ENCODE data around the gene OPCML.

Gene OPCML

DNA sequence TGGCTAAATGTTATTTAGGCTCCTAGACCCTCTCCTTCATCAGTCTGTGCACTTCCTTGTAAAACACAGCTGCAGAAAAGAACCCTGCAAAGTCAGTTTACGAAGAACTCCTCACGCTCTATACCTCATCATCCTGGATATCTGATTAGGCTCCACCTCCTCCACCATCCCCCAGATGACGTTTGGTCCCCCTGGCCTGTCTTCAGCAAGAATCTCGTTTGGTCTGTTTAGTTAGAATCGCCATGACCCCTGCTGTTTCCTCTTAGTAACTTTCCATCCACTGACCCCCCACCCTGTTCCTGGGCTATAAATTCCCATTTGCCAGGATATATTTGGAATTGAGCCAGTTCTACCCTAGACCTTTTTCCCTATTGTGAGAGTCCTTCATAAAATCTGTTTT lies 214.1 kb downstream of the OPCML start:
- CTCF ChIA-PET: no interaction called here
- H3K27ac ChIP-seq: no peak overlapping the region
- POLR2A ChIA-PET (ENCODE audit: low non-redundant PET): no interaction called here
- no peak for DNase-seq (ENCODE audit: low spot score)
- TF ChIP-seq, protein P1, sequence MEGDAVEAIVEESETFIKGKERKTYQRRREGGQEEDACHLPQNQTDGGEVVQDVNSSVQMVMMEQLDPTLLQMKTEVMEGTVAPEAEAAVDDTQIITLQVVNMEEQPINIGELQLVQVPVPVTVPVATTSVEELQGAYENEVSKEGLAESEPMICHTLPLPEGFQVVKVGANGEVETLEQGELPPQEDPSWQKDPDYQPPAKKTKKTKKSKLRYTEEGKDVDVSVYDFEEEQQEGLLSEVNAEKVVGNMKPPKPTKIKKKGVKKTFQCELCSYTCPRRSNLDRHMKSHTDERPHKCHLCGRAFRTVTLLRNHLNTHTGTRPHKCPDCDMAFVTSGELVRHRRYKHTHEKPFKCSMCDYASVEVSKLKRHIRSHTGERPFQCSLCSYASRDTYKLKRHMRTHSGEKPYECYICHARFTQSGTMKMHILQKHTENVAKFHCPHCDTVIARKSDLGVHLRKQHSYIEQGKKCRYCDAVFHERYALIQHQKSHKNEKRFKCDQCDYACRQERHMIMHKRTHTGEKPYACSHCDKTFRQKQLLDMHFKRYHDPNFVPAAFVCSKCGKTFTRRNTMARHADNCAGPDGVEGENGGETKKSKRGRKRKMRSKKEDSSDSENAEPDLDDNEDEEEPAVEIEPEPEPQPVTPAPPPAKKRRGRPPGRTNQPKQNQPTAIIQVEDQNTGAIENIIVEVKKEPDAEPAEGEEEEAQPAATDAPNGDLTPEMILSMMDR (conservative IDR thresholded peaks at IDR 0.05; ENCODE audit: low read depth): no peak

DNA sequence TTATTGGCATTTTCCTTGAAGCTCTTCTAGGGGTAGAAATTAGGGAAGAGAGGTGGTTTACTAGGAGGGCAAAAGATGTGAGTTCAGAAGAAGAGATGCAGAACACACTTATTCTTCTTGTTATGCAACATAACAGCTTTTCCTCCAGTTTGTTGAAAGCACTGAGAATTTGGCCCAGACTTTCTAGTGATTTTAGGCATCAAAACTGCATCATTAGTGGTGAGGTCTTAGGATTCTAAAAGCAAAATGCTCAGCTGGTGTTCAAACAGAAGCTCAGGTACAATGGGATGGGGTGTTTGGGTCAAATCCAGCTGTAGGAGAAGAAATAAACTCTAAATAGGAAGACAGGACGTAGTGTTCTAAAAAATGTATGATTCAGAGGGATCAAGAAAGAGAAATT lies 221.1 kb downstream of the OPCML start:
- ChIA-PET CTCF (no interaction called here), POLR2A (ENCODE audit: low non-redundant PET) (no interaction called here)
- TF ChIP-seq, protein P1 (conservative IDR thresholded peaks at IDR 0.05; ENCODE audit: low read depth): no peak
- DNase-seq (ENCODE audit: low spot score): no peak
- H3K27ac ChIP-seq: no peak overlapping the region

DNA sequence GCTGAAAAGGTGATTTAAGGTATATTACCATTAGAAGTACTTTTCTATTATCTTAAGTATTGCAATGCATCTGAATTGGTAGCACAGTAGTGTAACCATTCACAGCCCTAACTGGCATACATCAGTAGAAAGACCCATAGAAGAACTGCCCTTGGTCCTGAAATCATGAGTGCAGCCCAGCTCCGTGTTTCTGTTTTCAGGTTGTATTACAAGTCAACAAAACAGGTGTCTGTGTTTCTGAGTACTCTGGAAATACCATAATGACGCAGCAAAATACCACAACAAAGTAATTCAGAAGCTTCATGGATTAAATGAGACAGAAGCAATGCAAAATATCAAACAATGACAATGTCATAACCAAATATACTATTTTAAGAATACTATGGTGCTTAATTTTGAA lies 226.3 kb downstream of the OPCML start:
- TF ChIP-seq, protein P1 (conservative IDR thresholded peaks at IDR 0.05; ENCODE audit: low read depth): no peak
- no peak overlapping the region for H3K27ac ChIP-seq
- DNase-seq (ENCODE audit: low spot score): no peak
- CTCF ChIA-PET: no interaction called here
- POLR2A ChIA-PET (ENCODE audit: low non-redundant PET): no interaction called here

- DNase-seq (ENCODE audit: low spot score): no peak
- no peak overlapping the region for H3K27ac ChIP-seq
- ChIA-PET POLR2A (ENCODE audit: low non-redundant PET) (no interaction called here), CTCF (no interaction called here)
- TF ChIP-seq, protein P1 (conservative IDR thresholded peaks at IDR 0.05; ENCODE audit: low read depth): no peak
Observed at GRCh38 chr11:133305208-133305956, 226.9 kb downstream of the OPCML start.

- ChIA-PET POLR2A (ENCODE audit: low non-redundant PET) (no interaction called here), CTCF (no interaction called here)
- TF ChIP-seq, protein P1 (conservative IDR thresholded peaks at IDR 0.05; ENCODE audit: low read depth): no peak
- no peak for DNase-seq (ENCODE audit: low spot score)
- no peak overlapping the region for H3K27ac ChIP-seq
Observed at GRCh38 chr11:133303262-133303661, 229.0 kb downstream of the OPCML start.

DNA sequence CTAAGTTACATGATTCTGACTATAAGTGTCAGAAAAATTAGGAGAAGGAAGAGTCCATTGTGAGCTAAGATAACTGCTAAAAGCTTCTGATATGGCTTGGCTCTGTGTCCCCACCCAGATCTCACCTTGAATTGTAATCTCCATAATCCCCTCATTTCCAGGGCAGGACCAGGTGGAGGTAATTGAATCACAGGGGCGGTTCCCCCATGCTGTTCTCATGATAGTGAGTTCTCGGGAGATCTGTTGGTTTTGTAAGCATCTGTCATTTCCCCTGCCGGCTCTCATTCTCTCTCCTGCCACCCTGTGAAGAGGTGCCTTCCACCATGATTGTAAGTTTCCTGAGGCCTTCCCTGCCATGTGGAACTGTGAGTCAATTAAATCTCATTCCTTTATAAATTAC lies 230.2 kb downstream of the OPCML start:
- DNase-seq (ENCODE audit: low spot score): no peak
- no peak overlapping the region for H3K27ac ChIP-seq
- TF ChIP-seq, protein P1 (conservative IDR thresholded peaks at IDR 0.05; ENCODE audit: low read depth): no peak
- POLR2A ChIA-PET (ENCODE audit: low non-redundant PET): no interaction called here
- CTCF ChIA-PET: no interaction called here
